Ovary (tissue), 9 donors: ENCODE results near the gene HIP1. TPM values are rescaled to one million over a fixed set of nuclear protein-coding genes. Genes with fewer than 3 reads are reported as not detected.

ENCODE experiments used
- DNase-seq, 5 donors: peaks; one replicate each; pipeline ENCODE4 v3.0.0-alpha.2; 2019 to 2020
- H3K27ac ChIP-seq, 2 donors: fragments of 200-600 bp; one replicate each; pipeline versions ENCODE4 v1.5.1 to v1.8.0; 2019 to 2022
- H3K27me3 ChIP-seq: fragments of 200-600 bp; one replicate; pipeline ENCODE4 v1.8.0; 2022
- H3K36me3 ChIP-seq: fragments of 200-600 bp; sonication (generic); one replicate; pipeline ENCODE4 v1.5.1; 2019
- H3K4me1 ChIP-seq: one replicate; pipeline ENCODE4 v1.8.1; 2013; ENCODE audit warnings: mild to moderate bottlenecking, moderate library complexity; ENCODE audit not compliant: insufficient read depth
- H3K4me3 ChIP-seq: fragments of 200-600 bp; sonication (generic); one replicate; pipeline ENCODE4 v1.5.1; 2017
- H3K9me3 ChIP-seq, 2 donors: fragments of 200-600 bp in 1 of 2; sonication (generic) in 1 of 2; one replicate each; pipeline versions ENCODE4 v1.5.1 to v1.8.1; 2013 to 2019; ENCODE audit warnings: mild to moderate bottlenecking in 1 of 2, moderate library complexity in 1 of 2
- CTCF ChIP-seq, 3 donors: fragments of 450-650 bp in 2 of 3; fragments of 200-600 bp in 1 of 3; IDR thresholded peaks; one replicate each; pipeline versions ENCODE4 v1.5.1 to v1.8.0; 2016 to 2022; ENCODE audit warnings: antibody characterized with exemption in 3 of 3, mild to moderate bottlenecking in 1 of 3
- EP300 ChIP-seq: sonication (generic); formaldehyde crosslinking; IDR thresholded peaks from one replicate; pipeline ENCODE4 v1.6.1; 2017; ENCODE audit warnings: antibody characterized with exemption
- POLR2A ChIP-seq: fragments of 450-650 bp; IDR thresholded peaks from one replicate; pipeline ENCODE4 v1.6.1; 2017; ENCODE audit warnings: antibody characterized with exemption, mild to moderate bottlenecking, moderate library complexity
- WGBS, 3 donors: extraction: QIAGEN DNeasy Blood & Tissue Kit in 1 of 3; methylation state at CpG; one replicate each; pipeline versions ENCODE4 v1.1.5 to v1.1.7; 2013 to 2017; 5-methylcytosine and 5-hydroxymethylcytosine counted together
- intact Hi-C, 4 donors: fragments of 100-400 bp; cut with DNase I; formaldehyde crosslinking; loops; one replicate each; pipeline versions ENCODE4 v1.11.0 to v1.15.1; 2022 to 2023
- polyA plus RNA-seq, 2 donors: library from polyadenylated mRNA; stranded (reverse); fragments of 200-250 nt in 1 of 2; fragments of 350-450 nt in 1 of 2; fragmentation: Illumina TruSeq in 1 of 2; extraction: RNeasy Lipid Tissue Mini Kit (QIAGEN cat#74804) in 1 of 2; gene quantifications; one replicate each; pipeline ENCODE4 v1.2.3, GENCODE V29; 2013 to 2014
- total RNA-seq, 7 donors: library from RNA; depleted of rRNA in 2 of 7; stranded (reverse); fragments of >200 nt in 2 of 7; fragmentation: NEBNext Ultra II Directional in 3 of 7; extraction: Animal tissue kit (Norgen Biotek cat#: 25700) in 3 of 7; gene quantifications; one replicate each; pipeline versions ENCODE4 v1.1.0 to v1.2.4, GENCODE V29; 2016 to 2023
- donor health status: DM: no; HTN: no; CAD: no; lungs with moderate emphysema.
- donor health status: DM: no; HTN: no; CAD: no.
- donor health status: Bipolar disorder and iron deficiency.
- donor health status: DM: yes; HTN: yes; CAD: no.
- donor health status: DM: no; HTN: no; CAD: no.
- donor health status: DM: yes; HTN: yes; CAD: no.

HIP1 gene
- total and polyA plus RNA-seq, 9 donors, result 9.4 to 31.4 (median 16.8) TPM

GRCh38 chr7:75555736-75556135 is 183.0 kb downstream of the HIP1 start:
- 95 to 99% (median 97%) methylated on average over 13 of the region's 13 CpGs for WGBS, 3 donors
- Histone ChIP-seq H3K27ac (no peak overlapping the region), H3K27me3 (no peaks in the 10 kb centered on the region), H3K4me1 (no peaks in the 10 kb centered on the region), H3K36me3 (peaks cover 2% of the 10 kb centered on the region), H3K9me3 (no peaks in the 10 kb centered on the region), H3K4me3 (no peak overlapping the region)
- intact Hi-C loops, result no loop called here
- no peak for DNase-seq
- no peak for TF ChIP-seq EP300
- no peak for TF ChIP-seq CTCF (IDR thresholded peaks at IDR 0.05)
- no peak for TF ChIP-seq POLR2A

GRCh38 chr7:75546237-75547015 is 192.3 kb downstream of the HIP1 start:
- WGBS, 3 donors, result 54 to 56% (median 56%) methylated on average over 15 of the region's 15 CpGs
- Histone ChIP-seq H3K36me3 (no peaks in the 10 kb centered on the region), H3K27ac (no peak overlapping the region), H3K27me3 (no peaks in the 10 kb centered on the region), H3K4me3 (no peak overlapping the region), H3K4me1 (no peaks in the 10 kb centered on the region), H3K9me3 (no peaks in the 10 kb centered on the region)
- intact Hi-C loops, result no loop called here
- TF ChIP-seq EP300 (no peak), POLR2A (no peak), CTCF (IDR thresholded peaks at IDR 0.05) (no peak)
- no peak for DNase-seq

GRCh38 chr7:75537731-75538130 is 201.0 kb downstream of the HIP1 start:
- DNase-seq, result no peak
- no peaks in the 10 kb centered on the region for H3K9me3 ChIP-seq
- intact Hi-C loops, result no loop called here
- H3K4me1 ChIP-seq, result no peaks in the 10 kb centered on the region
- H3K27ac ChIP-seq, result no peak overlapping the region
- TF ChIP-seq CTCF (IDR thresholded peaks at IDR 0.05) (no peak), EP300 (no peak), POLR2A (no peak)
- no peak overlapping the region for H3K4me3 ChIP-seq
- 92 to 93% (median 93%) methylated on average over 5 of the region's 5 CpGs for WGBS, 3 donors
- H3K27me3 ChIP-seq, result no peaks in the 10 kb centered on the region
- H3K36me3 ChIP-seq, result no peaks in the 10 kb centered on the region

GRCh38 chr7:75536940-75537538 is 201.7 kb downstream of the HIP1 start:
- H3K4me1 ChIP-seq, result no peaks in the 10 kb centered on the region
- TF ChIP-seq POLR2A, result no peak
- TF ChIP-seq EP300, result no peak
- no peaks in the 10 kb centered on the region for H3K36me3 ChIP-seq
- no peaks in the 10 kb centered on the region for H3K9me3 ChIP-seq
- no peak overlapping the region for H3K27ac ChIP-seq
- WGBS, 3 donors, result 84 to 85% (median 85%) methylated on average over 18 of the region's 18 CpGs
- no peak overlapping the region for H3K4me3 ChIP-seq
- DNase-seq, result peak in 1 of 5 donors; percentile 6
- intact Hi-C loops, result no loop called here
- no peaks in the 10 kb centered on the region for H3K27me3 ChIP-seq

GRCh38 chr7:75536491-75536890 is 202.2 kb downstream of the HIP1 start:
- no peaks in the 10 kb centered on the region for H3K27me3 ChIP-seq
- H3K36me3 ChIP-seq, result no peaks in the 10 kb centered on the region
- no peaks in the 10 kb centered on the region for H3K4me1 ChIP-seq
- WGBS, 3 donors, result 91 to 94% (median 94%) methylated on average over 4 of the region's 4 CpGs
- no peak overlapping the region for H3K27ac ChIP-seq
- H3K4me3 ChIP-seq, result no peak overlapping the region
- intact Hi-C loops, result no loop called here
- H3K9me3 ChIP-seq, result no peaks in the 10 kb centered on the region
- no peak for TF ChIP-seq EP300
- no peak for TF ChIP-seq CTCF (IDR thresholded peaks at IDR 0.05)
- no peak for TF ChIP-seq POLR2A
- no peak for DNase-seq
